Lung (tissue), 12 donors: Measurements from ENCODE around the gene SDK1. TPM values are rescaled to one million over a fixed set of nuclear protein-coding genes. Genes with fewer than 3 reads are reported as not detected.
"Not testable (repeated sequence)": the region's sequence is repeated elsewhere in the genome, so short reads cannot be mapped to it uniquely, and the experiment has no call there.

ENCODE experiments used
- ATAC-seq: fragments of 200-7000 bp; cut with Tn5 transposase; one replicate; pipeline ENCODE4 v1.9.1; 2020; ENCODE audit warnings: moderate number of reproducible peaks; ENCODE audit not compliant: insufficient read depth, low FRiP score
- DNase-seq, 3 donors: peaks; one replicate each; pipeline ENCODE4 v3.0.0-alpha.2; 2013 to 2017
- H3K27ac ChIP-seq, 2 donors: one replicate each; pipeline ENCODE4 v1.5.1; 2013; ENCODE audit warnings: mild to moderate bottlenecking in 2 of 2, moderate library complexity in 2 of 2, control low read depth in 1 of 2, inconsistent platforms in 1 of 2, low read depth in 1 of 2, low read length in 1 of 2
- H3K27me3 ChIP-seq, 3 donors: one replicate each; pipeline ENCODE4 v1.5.1; 2013; ENCODE audit warnings: low read length in 2 of 3; ENCODE audit not compliant: control insufficient read depth in 3 of 3, insufficient read depth in 3 of 3
- H3K36me3 ChIP-seq, 4 donors: one replicate each; pipeline ENCODE4 v1.5.1; 2013; ENCODE audit warnings: low read length in 4 of 4, mild to moderate bottlenecking in 1 of 4, moderate library complexity in 1 of 4; ENCODE audit not compliant: control insufficient read depth in 4 of 4, insufficient read depth in 4 of 4
- H3K4me1 ChIP-seq, 5 donors: one replicate each; pipeline ENCODE4 v1.5.1; 2013; ENCODE audit warnings: low read length in 5 of 5, mild to moderate bottlenecking in 2 of 5, moderate library complexity in 1 of 5; ENCODE audit not compliant: control insufficient read depth in 5 of 5, insufficient read depth in 5 of 5
- H3K4me3 ChIP-seq: one replicate; pipeline ENCODE4 v1.5.1; 2013; ENCODE audit warnings: mild to moderate bottlenecking, control low read depth, moderate library complexity
- H3K9ac ChIP-seq, 2 donors: one replicate each; pipeline ENCODE4 v1.5.1; 2013; ENCODE audit warnings: low read length in 2 of 2, control low read depth in 1 of 2; ENCODE audit not compliant: insufficient read depth in 1 of 2
- H3K9me3 ChIP-seq, 4 donors: one replicate each; pipeline ENCODE4 v1.5.1; 2013; ENCODE audit warnings: low read length in 3 of 4, mild to moderate bottlenecking in 1 of 4, moderate library complexity in 1 of 4; ENCODE audit not compliant: control insufficient read depth in 4 of 4, insufficient read depth in 3 of 4
- WGBS, 2 donors: extraction: QIAGEN DNeasy Blood & Tissue Kit; methylation state at CpG; one replicate each; pipeline ENCODE4 v1.1.7; 2013; 5-methylcytosine and 5-hydroxymethylcytosine counted together
- polyA plus RNA-seq, 2 donors: library from polyadenylated mRNA; stranded (reverse); fragments of 200-250 nt; gene quantifications; one replicate each; pipeline ENCODE4 v1.2.1, GENCODE V29; 2013
- total RNA-seq, 2 donors: library from RNA; depleted of rRNA in 1 of 2; stranded (reverse); fragments of >200 nt in 1 of 2; gene quantifications; one replicate each; pipeline ENCODE4 v1.2.1, GENCODE V29; 2014 to 2021
- TF ChIP-seq, protein P1 (sequence below): IDR thresholded peaks from 2 replicates; pipeline ENCODE4 v1.5.1; 2012; ENCODE audit warnings: mild to moderate bottlenecking; ENCODE audit errors: control extremely low read depth, extremely low read depth
- donor health status: control.
- donor health status: control.
- donor health status: Bipolar disorder and iron deficiency.
- donor health status: healthy.
- donor health status: DM: yes; HTN: yes; CAD: no.

Gene SDK1
- total and polyA plus RNA-seq, 4 donors, result 3.7 to 30.1 (median 12.7) TPM

DNA sequence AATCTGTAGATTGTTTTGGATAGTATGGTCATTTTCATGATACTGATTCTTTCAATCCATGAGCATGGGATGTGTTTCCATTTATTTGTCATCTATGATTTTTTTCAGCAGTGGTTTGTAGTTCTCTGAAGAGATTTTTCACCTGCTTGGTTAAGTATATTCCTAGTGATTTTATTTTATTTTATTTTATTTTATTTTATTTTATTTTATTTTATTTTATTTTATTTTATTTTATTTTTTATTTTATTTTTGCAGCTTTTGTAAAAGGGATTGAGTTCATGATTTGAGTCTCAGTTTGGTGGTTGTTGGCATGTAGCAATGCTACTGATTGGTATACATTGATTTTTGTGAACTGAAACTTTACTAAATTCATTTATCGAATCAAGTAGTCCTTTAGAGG lies 404.2 kb downstream of the SDK1 start:
- Histone ChIP-seq H3K27me3 (no peaks in the 10 kb centered on the region), H3K27ac (no peak overlapping the region), H3K9me3 (no peaks in the 10 kb centered on the region), H3K4me3 (no peak overlapping the region), H3K4me1 (peaks cover 0 to 3% (median 0%) of the 10 kb centered on the region in 5 donors), H3K9ac (no peak overlapping the region), H3K36me3 (no peaks in the 10 kb centered on the region)
- ATAC-seq (no peak), DNase-seq (no peak)
- TF ChIP-seq, protein P1, sequence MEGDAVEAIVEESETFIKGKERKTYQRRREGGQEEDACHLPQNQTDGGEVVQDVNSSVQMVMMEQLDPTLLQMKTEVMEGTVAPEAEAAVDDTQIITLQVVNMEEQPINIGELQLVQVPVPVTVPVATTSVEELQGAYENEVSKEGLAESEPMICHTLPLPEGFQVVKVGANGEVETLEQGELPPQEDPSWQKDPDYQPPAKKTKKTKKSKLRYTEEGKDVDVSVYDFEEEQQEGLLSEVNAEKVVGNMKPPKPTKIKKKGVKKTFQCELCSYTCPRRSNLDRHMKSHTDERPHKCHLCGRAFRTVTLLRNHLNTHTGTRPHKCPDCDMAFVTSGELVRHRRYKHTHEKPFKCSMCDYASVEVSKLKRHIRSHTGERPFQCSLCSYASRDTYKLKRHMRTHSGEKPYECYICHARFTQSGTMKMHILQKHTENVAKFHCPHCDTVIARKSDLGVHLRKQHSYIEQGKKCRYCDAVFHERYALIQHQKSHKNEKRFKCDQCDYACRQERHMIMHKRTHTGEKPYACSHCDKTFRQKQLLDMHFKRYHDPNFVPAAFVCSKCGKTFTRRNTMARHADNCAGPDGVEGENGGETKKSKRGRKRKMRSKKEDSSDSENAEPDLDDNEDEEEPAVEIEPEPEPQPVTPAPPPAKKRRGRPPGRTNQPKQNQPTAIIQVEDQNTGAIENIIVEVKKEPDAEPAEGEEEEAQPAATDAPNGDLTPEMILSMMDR, result no peak
- 98 to 100% methylated on average over 1 of the region's 1 CpG for WGBS, 2 donors

DNA sequence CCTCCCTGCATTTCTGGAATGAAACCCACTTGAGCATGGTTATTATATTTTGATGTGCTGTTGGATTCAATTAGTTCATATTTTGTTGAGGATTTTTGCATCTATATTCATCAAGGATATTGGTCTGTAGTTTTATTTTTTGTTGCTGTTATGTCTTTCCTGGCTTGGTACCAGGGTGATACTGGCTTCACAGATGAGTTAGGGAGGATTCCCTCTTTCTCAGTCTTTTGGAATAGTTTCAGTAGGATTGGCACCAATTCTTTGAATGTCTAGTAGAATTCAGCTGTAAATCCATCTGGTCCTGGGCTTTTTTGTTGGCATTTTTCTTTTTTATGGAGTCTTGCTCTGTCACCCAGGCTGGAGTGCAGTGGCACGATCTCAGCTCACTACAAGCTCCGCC lies 405.0 kb downstream of the SDK1 start:
- not testable (repeated sequence) for DNase-seq, H3K9ac ChIP-seq, H3K9me3 ChIP-seq, H3K36me3 ChIP-seq, H3K27ac ChIP-seq, ATAC-seq, H3K4me1 ChIP-seq, H3K4me3 ChIP-seq, H3K27me3 ChIP-seq
- 94 to 96% methylated on average over 2 of the region's 2 CpGs for WGBS, 2 donors

DNA sequence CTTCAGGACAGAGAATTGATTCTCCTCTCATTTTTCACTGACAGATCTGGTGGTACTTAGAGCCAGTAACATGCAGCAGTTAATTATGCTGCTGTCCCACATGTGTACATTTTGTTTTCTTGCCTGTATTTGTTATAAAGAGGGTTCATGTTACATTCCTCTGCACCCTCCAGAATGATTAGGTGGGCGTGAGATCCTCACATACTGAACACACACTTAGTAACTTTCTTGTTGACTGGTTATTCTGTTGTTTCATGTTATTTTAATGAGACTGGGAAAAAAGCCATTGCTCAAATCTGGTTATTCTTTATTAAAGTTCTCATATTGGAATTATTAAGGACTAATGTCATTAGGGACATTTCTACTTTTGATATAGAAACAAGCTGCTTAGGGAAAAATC lies 409.1 kb downstream of the SDK1 start:
- WGBS, 2 donors, result 68 to 70% methylated on average over 1 of the region's 1 CpG
- TF ChIP-seq, protein P1, result no peak
- Histone ChIP-seq H3K9me3 (peaks cover 0 to 3% (median 0%) of the 10 kb centered on the region in 4 donors), H3K36me3 (no peaks in the 10 kb centered on the region), H3K4me3 (no peak overlapping the region), H3K9ac (no peak overlapping the region), H3K4me1 (peaks cover 0 to 7% (median 0%) of the 10 kb centered on the region in 5 donors), H3K27ac (no peak overlapping the region), H3K27me3 (no peaks in the 10 kb centered on the region)
- no peak for ATAC-seq
- DNase-seq, result no peak

DNA sequence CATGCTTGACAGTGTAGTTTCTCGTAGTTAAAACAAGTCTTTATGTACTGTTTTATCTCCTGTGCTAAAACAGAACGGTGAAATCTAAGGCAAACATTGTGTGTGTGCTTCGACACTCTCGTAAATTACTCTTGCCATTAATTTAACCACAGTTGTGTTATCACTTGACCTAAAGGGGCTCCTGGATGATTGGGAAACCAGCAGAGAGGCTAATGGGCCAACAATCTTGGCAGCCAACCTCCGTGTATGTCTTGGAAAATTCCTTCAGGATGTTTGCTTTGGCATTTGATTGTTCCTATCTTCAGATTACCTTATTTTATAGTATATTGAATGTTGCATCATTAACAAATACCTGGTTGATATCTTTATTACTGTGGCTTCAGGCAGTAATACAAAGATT lies 409.5 kb downstream of the SDK1 start:
- no peak for ATAC-seq
- no peak overlapping the region for H3K4me3 ChIP-seq
- TF ChIP-seq, protein P1, result no peak

More for the DNA sequence above, 409.5 kb downstream of the SDK1 start:
- no peak for DNase-seq
- Histone ChIP-seq H3K4me1 (peaks cover 0 to 7% (median 0%) of the 10 kb centered on the region in 5 donors), H3K9me3 (peaks cover 0 to 3% (median 0%) of the 10 kb centered on the region in 4 donors), H3K9ac (no peak overlapping the region), H3K36me3 (no peaks in the 10 kb centered on the region), H3K27ac (no peak overlapping the region), H3K27me3 (no peaks in the 10 kb centered on the region)
- 40 to 61% methylated on average over 5 of the region's 5 CpGs for WGBS, 2 donors
